ENCODE data around the gene S100A14. TPM values are rescaled to one million over a fixed set of nuclear protein-coding genes. Genes with fewer than 3 reads are reported as not detected.
"Not testable (repeated sequence)": the region's sequence is repeated elsewhere in the genome, so short reads cannot be mapped to it uniquely, and the experiment has no call there.

Gene S100A14
- total RNA-seq, 2 experiments from 2014 or later = not detected

DNA sequence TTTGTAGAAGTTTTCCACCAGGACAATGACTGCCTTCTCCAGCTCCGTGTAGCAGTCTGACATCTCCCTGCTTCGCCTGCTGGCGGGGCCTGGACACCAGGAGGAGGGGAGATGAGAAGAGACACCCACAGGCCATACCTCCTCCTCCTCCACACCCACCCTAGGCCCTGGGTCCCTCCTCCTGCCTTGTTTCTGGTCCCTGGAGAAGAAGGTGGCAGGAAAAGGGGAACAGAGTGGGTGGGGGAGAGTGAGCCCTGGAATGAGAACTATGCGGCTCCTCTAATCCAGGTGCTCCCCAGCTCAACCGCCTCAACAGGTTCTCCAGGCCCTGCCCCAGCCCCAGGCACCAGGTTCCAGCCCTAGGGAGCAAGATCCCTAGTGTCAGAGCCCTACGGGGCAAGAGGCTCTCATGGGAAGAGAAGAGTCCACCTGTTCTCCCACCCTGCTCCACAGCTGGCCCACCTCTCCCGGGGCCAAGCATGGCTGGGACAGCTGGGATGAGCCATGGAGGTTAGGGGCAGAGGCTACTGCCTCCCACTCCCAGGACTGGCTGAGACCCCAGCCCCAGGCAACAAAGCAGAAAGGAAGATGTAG, 7.9 kb downstream of the S100A14 start:
- CTCF ChIA-PET = interaction anchor here (1.0 kb wide), 1 partner anchor 97 kb away, joined by 3 read pairs; no protein-coding TSS in a partner anchor

DNA sequence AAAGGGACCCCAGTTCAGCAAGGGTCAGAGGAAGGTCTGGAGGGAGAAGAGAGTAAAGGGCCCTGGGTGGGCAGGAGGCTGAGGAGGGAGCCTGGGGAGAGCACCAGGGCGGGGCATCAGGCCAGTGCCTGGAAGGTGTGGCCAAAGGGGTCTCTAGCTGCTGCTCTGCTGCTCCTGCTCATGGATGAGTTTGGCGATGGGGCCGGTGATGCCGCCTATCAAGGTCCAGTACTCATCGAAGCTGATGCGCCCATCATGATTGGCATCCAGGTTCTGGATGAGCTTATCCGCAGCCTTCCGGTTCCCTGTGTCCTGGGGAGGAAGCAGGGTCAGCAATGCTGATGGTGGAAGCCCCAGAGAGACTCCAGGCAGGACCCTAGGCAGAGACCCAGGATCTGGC, 8.7 kb downstream of the S100A14 start:
- ChIA-PET CTCF (interaction anchor here (1.0 kb wide), 1 partner anchor 97 kb away, joined by 3 read pairs; no protein-coding TSS in a partner anchor), POLR2A (no interaction called here)

More for the DNA sequence above, 7.9 kb downstream of the S100A14 start:
- POLR2A ChIA-PET = no interaction called here

DNA sequence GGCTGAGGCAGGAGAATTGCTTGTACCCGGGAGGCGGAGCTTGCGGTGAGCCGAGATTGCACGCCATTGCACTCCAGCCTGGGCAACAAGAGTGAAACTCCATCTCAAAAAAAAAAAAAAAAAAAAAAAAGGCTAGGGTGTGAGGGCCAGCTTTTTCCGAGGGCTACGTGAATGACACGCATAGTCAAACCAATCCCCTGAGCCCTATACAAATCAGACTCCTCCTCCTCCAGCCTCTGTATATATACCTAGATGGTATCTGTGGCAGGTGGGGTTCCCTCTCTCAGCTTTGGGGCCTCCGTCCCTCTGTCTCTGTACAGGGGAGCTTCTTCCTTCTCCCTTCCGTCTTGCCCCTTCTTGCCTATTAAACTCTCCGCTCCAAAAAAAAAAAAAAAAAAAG, 9.9 kb downstream of the S100A14 start:
- POLR2A ChIA-PET = no interaction called here
- CTCF ChIA-PET = interaction anchor here (0.7 kb wide), 1 partner anchor 34 kb away, joined by 4 read pairs; no protein-coding TSS in a partner anchor

DNA sequence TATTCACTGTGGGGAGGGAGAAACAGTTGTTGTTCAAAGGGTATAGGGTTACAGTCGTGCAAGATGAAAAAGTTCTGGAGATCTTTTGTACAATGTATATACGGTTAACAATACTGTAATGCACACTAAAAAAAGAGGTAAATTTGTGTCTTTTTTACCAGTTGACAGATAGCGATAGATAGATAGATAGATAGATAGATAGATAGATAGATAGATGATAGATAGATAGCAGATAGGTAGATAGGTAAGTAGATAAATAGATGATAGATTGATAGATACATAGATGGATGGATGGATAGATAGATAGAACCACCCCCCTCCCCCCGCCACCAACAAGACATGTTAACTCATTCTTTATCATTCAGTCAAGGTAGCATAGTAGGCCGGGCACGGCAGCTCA, 13.4 kb downstream of the S100A14 start:
- CTCF ChIA-PET = no interaction called here

DNA sequence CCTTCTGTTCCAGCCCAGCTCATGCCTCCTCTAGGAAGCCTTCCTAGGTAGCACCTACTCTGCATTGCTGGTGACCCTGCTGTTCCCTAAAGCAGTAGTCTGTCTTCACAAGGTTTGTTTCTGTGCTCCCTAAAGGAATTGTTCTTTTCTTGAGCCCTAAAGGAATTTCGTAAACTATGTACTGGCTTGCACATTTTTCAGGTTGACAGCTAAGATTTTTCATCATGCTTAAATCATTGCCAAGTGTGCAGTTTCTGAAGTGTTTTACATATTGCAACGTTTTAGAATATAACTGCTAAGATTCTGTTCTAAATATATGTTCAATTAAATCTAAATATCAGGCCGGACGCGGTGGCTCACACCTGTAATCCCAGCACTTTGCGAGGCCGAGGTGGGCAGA, 16.3 kb downstream of the S100A14 start:
- CTCF ChIA-PET = interaction anchor here (0.6 kb wide), 1 partner anchor 95 kb away, joined by 3 read pairs; no protein-coding TSS in a partner anchor
- POLR2A ChIA-PET = no interaction called here

More for the DNA sequence above, 13.4 kb downstream of the S100A14 start:
- POLR2A ChIA-PET = no interaction called here

DNA sequence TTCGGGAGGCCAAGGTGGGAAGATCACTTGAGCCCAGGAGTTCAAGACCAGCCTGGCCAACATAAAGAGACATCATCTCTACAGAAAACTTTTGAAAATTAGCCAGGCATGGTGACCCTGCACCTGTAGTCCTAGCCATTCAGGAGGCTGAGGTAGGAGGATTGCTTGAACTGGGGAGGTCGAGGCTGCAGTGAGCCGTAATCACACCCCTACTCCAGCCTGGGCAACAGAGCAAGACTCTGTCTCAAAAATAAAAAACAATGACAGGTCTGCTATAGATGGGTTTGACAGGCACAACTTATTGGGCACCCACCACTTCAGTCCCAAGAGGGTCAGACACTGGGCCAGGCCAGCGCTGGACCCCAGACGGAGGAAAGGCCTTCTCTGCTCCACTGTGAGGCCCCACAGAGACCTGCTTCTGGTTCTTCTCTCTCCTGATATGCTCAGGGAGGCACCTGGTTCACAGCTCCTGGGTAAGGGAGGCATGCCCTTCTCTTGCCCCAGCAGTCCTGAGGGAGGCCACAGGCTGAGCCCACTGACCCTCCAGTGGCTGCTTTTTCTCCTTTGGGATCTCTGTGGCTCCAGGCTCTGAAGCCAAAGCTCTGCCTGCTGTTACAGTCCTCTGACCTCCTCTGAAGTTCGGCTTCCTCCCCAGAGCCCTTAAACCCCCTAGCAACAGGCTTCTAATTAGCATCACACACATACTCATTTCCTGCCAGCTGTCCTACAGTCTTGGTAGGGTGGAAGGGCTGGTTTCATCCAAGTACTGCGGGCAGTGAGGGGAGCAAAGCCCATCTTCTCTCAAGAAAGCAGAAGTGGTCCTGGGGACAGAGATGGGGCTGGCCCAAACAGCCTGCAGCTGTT, 17.6 kb downstream of the S100A14 start:
- CTCF ChIA-PET = interaction anchor here (1.8 kb wide), 1 partner anchor 88 kb away, joined by 5 read pairs; no protein-coding TSS in a partner anchor
- POLR2A ChIA-PET = interaction anchor here (0.6 kb wide), 1 partner anchor 137 kb away, joined by 4 read pairs; no protein-coding TSS in a partner anchor

DNA sequence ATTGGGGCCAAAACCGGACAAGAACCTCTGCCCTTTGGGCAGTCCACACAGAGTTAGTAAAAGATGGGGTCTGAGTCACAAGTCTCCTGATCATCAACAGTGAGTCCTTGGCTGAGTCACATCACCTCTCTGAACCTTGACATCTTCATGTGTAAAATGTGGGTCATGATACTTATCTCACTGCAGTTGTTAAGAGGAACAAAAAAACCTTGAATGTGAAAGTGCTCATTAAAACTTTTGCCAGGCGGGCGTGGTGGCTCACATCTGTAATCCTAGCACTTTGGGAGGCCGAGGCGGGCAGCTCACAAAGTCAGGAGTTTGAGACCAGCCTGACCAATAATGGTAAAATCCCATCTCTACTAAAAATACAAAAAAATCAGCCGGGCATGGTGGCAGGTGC, 18.9 kb downstream of the S100A14 start:
- POLR2A ChIA-PET = no interaction called here
- CTCF ChIA-PET = interaction anchor here (0.6 to 1.8 kb wide), 2 partner anchors 43 to 86 kb away, joined by 3 to 5 read pairs; no protein-coding TSS in a partner anchor

DNA sequence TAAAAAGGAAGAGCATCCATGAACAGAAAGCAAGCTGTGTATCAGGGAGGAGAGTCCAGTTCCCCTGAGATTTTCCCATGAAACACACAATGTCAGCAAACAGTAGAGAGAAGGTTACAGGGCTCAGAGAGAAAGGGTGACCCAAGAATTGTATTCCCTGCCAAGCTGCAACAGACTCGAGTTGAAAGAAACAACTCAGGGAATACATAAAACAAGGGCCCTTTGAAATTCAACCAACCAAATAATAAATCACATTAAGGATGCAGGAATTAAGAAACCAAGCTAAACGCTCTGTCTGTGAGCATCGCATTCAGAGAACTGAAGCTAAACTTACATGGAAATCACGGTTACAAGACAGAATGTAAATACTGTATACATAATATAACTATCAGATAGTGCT, 23.4 kb downstream of the S100A14 start:
- POLR2A ChIA-PET = interaction anchor here (0.5 kb wide), 1 partner anchor 28 kb away, joined by 3 read pairs; no protein-coding TSS in a partner anchor

DNA sequence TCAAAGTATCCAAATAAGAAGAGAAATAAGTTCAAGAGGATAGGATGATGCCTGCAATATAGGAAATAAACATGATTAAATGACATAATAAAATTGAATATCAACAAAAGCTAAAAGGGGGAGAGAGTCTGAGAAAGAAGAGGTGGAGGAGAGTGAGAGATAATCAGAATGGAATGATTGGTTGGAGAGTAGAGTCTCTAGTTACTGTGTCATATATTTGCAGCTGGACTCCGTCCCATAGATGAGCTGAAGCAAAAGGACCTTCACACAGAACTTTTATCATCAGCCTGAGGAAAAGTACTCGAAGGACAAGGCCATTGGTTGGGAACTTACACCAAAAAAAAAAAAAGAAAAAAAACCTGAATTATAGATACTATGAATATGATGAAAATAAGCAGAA, 27.6 kb downstream of the S100A14 start:
- ChIA-PET POLR2A (interaction anchor here (0.7 kb wide), 1 partner anchor 16 kb away, joined by 3 read pairs; no protein-coding TSS in a partner anchor), CTCF (interaction anchor here (0.7 kb wide), 2 partner anchors 72 to 1400 kb away, joined by 3 read pairs; no protein-coding TSS in a partner anchor)

More for the DNA sequence above, 23.4 kb downstream of the S100A14 start:
- CTCF ChIA-PET = no interaction called here

DNA sequence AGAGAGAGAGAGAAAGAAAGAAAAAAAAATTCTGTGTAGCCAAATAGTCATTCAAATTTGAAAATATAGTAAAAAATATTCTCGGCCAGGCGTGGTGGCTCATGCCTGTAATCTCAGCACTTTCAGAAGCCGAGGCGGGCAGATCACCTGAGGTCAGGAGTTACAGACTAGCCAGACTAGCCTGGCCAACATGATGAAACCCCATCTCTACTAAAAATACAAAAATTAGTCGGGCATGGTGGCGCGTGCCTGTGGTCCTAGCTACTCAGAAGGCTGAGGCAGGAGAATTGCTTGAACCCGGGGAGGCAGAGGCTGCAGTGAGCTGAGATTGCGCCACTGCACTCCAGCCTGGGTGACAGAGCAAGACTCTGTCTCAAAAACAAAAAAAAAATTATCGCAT, 28.1 kb downstream of the S100A14 start:
- CTCF ChIA-PET = interaction anchor here (0.7 kb wide), 2 partner anchors 72 to 1399 kb away, joined by 3 read pairs; no protein-coding TSS in a partner anchor
- POLR2A ChIA-PET = interaction anchor here (0.7 kb wide), 1 partner anchor 16 kb away, joined by 3 read pairs; no protein-coding TSS in a partner anchor

DNA sequence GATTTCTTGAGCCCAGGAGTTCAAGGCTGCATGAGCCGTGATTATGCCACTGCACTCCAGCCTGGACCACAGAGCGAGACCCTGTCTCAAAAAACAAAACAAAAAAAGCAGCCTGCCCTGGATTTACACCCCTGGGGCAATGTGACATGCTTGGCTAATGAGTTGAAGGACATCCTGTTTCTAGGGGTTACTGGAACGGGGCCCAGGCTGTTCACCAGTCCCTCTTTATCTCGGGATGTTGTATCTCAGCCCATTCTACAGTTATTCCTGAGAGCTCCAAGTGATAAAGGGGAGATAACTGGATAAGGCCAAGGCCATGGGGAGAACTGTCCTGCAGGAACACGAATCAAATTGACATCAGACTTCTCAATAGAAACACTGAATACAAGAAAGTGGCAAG, 28.8 kb downstream of the S100A14 start:
- ChIA-PET CTCF (no interaction called here), POLR2A (no interaction called here)

DNA sequence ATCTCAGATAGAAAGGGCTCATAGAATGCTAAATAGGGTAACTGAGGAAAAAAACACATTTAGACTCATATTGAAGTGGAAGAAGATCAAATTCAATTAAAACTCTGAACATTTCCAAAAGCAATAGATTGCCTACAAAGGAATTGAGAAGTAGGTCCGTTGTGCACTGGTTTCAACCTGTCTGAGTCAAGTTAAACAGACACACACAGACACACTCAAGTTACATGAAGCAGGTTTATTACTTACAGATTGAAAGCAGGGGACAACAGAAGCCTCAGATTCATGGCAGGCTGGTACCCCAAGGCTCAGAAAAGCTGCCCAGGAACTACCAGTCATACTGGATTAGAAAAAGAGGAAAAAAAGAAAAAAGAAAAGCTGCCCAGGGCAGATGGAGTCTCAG, 29.8 kb downstream of the S100A14 start:
- POLR2A ChIA-PET = no interaction called here
- CTCF ChIA-PET = interaction anchor here (0.6 kb wide), 1 partner anchor 384 kb away, joined by 6 read pairs; no protein-coding TSS in a partner anchor

DNA sequence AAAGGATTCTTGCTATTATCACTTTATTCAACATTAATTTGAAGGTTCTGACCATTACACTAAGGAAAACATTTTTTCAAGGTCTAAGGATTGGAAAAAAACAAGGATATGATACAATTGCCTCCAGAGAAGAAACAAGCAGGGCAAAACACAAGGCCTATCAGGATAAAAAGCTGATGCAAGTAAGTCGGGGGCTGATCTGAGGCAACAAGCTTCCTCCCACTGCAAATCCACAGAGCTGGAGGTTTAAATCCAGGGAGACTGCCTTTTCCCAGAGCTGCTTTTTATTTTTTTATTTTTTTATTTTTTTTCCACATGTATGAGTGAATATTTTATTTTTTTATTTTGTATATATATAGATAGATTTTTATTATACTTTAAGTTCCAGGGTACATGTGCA, 31.1 kb downstream of the S100A14 start:
- POLR2A ChIA-PET = no interaction called here
- CTCF ChIA-PET = no interaction called here

DNA sequence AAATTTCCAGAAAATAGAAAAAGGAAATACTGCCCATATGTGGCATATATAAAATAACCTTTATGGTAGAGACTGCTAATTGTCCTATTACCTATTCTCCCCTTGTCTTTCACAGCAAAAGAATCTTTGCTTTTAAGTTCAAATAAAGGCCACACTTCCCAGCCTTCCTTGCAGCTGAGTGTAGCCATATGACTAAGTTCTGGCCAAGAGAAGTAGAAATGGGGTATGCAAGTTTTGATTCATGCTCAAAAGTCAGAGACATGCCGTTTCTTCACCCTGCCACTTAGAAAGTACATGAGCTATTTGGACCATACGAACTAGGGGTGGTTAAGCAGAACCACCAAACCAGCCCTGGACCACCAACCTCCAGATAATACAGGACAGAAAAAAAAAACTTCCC, 32.1 kb downstream of the S100A14 start:
- ChIA-PET CTCF (no interaction called here), POLR2A (no interaction called here)

DNA sequence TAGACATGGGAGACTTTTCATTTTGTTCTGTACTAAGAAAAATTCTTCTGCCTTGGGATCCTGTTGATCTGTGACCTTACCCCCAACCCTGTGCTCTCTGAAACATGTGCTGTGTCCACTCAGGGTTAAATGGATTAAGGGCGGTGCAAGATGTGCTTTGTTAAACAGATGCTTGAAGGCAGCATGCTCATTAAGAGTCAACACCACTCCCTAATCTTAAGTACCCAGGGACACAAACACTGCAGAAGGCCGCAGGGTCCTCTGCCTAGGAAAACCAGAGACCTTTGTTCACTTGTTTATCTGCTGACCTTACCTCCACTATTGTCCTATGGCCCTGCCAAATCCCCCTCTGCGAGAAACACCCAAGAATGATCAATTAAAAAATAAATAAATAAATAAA, 32.6 kb downstream of the S100A14 start:
- CTCF ChIA-PET, POLR2A ChIA-PET: not testable (repeated sequence)

DNA sequence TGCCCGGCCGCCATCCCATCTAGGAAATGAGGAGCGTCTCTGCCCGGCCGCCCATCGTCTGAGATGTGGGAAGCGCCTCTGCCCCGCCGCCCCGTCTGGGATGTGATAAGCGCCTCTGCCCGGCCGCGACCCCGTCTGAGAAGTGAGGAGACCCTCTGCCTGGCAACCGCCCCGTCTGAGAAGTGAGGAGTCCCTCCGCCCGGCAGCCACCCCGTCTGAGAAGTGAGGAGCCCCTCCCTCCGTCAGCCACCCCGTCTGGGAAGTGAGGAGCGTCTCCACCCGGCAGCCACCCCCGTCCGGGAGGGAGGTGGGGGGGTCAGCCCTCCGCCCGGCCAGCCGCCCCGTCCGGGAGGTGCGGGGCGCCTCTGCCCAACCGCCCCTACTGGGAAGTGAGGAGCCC, 33.3 kb downstream of the S100A14 start:
- POLR2A ChIA-PET, CTCF ChIA-PET: not testable (repeated sequence)

DNA sequence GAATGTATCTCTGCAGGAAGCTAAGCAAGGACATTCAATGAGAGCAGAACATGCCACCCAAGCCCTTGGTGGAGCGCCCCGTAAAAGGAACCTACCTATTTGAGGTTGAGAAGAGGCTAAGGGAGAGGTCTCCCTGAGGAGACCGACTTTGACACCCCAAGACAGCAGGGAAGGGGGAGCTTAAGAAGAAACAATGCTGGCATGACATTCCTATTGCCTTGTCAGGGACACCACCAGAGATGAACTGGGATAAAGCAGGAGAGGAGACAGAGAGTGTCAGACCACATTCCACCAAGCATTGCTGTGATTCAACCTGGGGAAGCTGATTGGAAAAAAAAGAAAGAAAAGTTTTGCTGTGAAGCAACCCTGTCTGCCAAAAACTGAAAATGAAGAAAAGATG, 37.2 kb downstream of the S100A14 start:
- CTCF ChIA-PET = no interaction called here
- POLR2A ChIA-PET = no interaction called here

DNA sequence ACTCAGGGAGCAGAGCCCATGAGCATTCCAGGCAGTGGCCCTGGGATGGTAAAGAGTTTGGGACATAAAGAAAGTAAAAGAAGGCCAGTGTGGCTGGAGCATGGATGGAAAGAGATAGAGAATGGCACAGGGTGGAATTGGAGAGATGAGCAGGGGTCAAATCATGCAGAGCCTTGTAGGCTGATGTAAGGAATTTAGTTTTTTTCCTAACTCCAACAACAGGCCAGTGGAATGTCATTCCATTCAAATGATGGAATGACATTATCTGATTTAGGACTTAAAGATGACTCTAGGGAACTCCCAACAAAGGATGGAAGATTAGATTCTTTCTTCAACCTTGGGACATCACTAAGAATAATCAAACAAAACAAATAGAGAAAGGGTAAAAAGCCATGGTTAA, 37.6 kb downstream of the S100A14 start:
- ChIA-PET CTCF (no interaction called here), POLR2A (interaction anchor here (0.6 kb wide), 1 partner anchor 56 kb away, joined by 3 read pairs; the partner anchor contains the start of gene CHTOP)

DNA sequence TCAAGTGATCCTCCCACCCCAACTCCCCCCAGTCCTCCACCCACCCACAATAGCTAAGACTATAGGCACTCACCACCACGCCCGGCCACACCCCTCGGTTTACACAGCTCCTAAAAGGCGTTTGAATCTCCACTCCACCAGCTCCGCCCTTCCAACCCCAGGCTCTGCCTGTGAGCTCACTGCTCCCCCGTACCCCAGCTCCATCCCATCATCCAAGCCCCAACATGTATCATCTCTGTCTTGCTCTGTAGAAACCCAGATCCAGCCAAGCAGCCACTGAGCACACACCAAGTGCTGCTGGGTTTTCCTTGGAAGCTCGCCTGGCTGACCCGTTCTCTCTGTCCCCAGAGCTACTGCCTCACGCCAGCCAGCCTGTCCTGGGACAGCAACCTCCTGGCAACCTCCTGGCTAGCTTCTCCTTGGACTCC, 38.5 kb downstream of the S100A14 start:
- ChIA-PET POLR2A (interaction anchor here (0.6 kb wide), 1 partner anchor 589 kb away, joined by 3 read pairs; no protein-coding TSS in a partner anchor), CTCF (interaction anchor here (0.7 to 1.0 kb wide), 3 partner anchors 45 to 66 kb away, joined by 3 to 5 read pairs (median 4); no protein-coding TSS in a partner anchor)

DNA sequence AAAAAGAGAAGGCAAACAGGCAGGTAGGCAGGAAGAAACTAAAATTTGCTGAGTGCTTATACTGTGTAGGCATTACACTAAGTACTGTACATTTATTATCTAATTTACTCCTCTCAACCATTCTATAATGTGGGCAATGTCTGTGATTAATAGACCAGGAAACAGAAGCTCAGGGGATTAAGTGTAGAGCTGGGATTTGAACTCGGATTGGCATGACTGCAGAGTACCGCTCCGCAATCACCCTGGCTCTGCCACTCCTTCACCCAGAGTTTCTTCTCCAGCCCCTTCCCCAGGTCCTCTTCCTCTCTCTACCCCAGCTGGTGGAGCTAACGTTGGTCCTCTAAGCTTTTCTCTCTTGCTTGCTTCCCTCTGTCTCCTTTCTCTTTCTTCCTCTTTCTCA, 39.0 kb downstream of the S100A14 start:
- ChIA-PET POLR2A (interaction anchor here (0.6 kb wide), 1 partner anchor 589 kb away, joined by 3 read pairs; no protein-coding TSS in a partner anchor), CTCF (interaction anchor here (0.7 to 1.0 kb wide), 3 partner anchors 44 to 66 kb away, joined by 3 to 5 read pairs (median 4); no protein-coding TSS in a partner anchor)
